ENCODE data around the gene FNDC3B.

FNDC3B gene

DNA sequence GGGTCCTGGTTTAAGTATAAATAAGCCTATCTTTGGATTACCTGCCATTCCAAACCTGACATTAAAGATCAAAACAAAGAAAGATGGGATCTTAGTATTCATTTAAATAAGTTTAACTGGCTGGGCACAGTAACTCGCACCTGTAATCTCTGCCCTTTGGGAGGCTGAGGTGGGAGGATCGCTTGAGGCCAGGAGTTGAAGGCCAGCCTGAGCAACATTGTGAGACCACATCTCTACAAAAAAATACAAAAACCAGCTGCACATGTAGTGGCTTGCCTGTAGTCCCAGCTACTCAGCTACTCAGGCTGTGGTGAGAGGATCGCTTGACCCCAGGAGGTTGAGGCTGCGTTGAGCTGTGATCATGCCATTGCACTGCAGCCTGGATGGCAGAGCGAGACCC lies 176.9 kb downstream of the FNDC3B start:
- FAIRE-seq (no peak), DNase-seq (ENCODE audit: insufficient read length, low spot score) (no peak)
- no peak for TF ChIP-seq CTCF (IDR thresholded peaks at IDR 0.05; ENCODE audit: insufficient read depth, missing control alignments)

DNA sequence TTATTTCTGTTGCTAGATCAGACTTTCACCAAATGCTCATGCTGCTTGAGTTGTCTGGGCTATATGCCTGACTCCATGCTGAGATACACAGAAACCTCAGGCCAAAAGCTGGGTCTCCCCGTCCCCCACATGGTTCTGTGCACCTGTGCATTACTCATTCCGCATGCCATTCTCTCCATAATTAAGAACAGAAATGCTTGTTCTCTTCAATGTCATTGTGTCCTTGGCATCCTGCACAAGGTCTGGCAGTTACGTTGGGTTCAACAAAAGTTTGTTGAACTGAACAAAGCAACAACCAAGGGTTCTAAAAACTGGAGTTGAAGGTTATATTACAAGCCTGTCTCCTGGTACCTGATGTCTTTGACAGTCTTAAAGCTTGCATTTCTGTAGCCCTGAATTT lies 177.5 kb downstream of the FNDC3B start:
- no peak for TF ChIP-seq CTCF (IDR thresholded peaks at IDR 0.05; ENCODE audit: insufficient read depth, missing control alignments)
- FAIRE-seq, result no peak
- DNase-seq (ENCODE audit: insufficient read length, low spot score), result no peak

GRCh38 chr3:172217877-172218276 lies 178.5 kb downstream of the FNDC3B start:
- no peak for FAIRE-seq
- no peak for TF ChIP-seq CTCF (IDR thresholded peaks at IDR 0.05; ENCODE audit: insufficient read depth, missing control alignments)
- DNase-seq (ENCODE audit: insufficient read length, low spot score), result no peak

DNA sequence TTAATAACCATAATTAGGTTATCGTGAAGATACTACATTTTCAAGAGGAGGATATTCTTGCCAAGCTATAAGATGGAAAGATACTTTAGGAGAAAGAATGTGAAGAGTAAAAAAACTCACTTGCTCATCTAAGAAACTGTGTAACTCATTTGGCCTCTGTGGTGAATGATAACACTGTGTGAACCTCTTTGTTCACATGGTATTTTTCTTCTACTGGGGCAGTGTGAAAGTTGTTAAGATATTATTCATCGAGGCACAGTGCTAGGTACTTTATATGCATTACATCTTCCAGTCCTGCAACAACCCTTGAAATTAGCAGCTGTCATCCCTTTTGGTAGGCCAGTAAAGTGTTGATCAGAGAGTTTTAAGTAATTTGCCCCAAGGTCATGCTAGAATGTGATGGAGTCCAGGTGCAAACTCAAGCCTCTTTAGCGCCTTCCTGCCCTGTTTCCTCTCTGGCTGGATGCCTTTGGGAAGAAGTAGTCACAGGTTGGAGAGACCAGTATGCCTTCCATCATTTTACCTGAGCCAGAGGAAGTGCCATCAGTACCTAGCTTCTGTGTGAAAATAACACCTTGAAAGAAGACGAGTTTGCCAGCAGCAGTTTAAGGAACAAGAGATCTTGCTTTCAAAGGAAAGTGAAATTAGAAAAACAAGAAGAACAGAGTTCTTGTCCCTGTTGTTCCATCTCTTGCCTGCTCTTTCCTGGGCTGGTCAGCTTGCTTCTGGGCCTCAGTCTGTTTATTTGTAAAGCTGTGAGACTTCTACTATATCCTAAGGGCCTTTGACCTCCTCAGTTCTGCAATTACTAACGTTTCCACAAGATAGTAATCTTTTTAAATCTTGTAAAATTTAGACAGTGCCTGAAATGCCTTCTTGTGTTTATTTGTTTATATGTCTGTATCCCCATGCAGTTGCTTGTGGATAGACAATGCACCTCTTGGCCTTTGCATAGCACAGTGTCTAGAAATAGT lies 179.3 kb downstream of the FNDC3B start:
- no peak for FAIRE-seq
- DNase-seq (ENCODE audit: insufficient read length, low spot score), result no peak
- TF ChIP-seq CTCF (IDR thresholded peaks at IDR 0.05; ENCODE audit: insufficient read depth, missing control alignments), result no peak

DNA sequence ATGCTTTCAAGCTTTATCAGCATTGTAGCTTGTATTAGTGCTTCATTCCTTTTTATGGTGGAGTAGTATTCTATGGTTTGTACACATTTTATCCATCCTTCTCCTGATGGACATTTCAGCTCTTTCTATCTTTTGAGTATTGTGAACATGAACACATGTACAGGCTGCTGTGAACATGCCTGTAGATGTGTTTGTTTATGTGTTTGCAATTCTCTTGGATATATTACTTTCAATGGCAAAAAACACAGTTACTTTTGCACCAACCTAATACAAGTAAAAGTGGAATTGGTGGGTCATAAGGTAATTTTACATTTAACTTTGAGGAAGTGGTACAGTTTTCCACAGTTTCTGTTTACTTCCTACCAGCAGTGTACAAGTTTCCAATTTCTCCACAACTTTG lies 180.4 kb downstream of the FNDC3B start:
- FAIRE-seq (no peak), DNase-seq (ENCODE audit: insufficient read length, low spot score) (no peak)
- no peak for TF ChIP-seq CTCF (IDR thresholded peaks at IDR 0.05; ENCODE audit: insufficient read depth, missing control alignments)

DNA sequence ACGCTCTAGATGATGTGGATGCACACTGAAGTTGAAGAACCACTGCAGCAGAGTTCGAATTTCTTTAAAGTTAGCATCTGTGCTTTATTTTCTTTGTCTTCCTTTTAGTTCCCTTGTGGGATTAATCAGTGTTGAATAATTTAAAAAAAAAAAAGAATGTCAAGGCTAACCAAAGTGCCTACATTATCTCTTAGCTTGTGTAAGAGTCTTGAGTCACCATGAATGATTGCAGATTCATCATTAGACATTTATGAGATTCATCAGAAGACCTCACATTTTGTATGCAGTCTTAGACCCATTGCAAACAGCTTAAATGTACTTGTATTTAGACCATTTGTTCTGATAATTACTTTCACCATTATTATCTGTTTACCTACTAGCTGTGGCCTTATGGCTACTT lies 182.2 kb downstream of the FNDC3B start:
- no peak for TF ChIP-seq CTCF (IDR thresholded peaks at IDR 0.05; ENCODE audit: insufficient read depth, missing control alignments)
- no peak for DNase-seq (ENCODE audit: insufficient read length, low spot score)
- no peak for FAIRE-seq

- no peak for FAIRE-seq
- no peak for TF ChIP-seq CTCF (IDR thresholded peaks at IDR 0.05; ENCODE audit: insufficient read depth, missing control alignments)
- DNase-seq (ENCODE audit: insufficient read length, low spot score), result no peak
Observed at GRCh38 chr3:172222478-172223071, 183.2 kb downstream of the FNDC3B start.
